ENCODE results near the gene SMARCC1. TPM values are rescaled to one million over a fixed set of nuclear protein-coding genes. Genes with fewer than 3 reads are reported as not detected.

SMARCC1 gene
- total RNA-seq = 46.7 and 56.5 TPM in 2 replicates

DNA sequence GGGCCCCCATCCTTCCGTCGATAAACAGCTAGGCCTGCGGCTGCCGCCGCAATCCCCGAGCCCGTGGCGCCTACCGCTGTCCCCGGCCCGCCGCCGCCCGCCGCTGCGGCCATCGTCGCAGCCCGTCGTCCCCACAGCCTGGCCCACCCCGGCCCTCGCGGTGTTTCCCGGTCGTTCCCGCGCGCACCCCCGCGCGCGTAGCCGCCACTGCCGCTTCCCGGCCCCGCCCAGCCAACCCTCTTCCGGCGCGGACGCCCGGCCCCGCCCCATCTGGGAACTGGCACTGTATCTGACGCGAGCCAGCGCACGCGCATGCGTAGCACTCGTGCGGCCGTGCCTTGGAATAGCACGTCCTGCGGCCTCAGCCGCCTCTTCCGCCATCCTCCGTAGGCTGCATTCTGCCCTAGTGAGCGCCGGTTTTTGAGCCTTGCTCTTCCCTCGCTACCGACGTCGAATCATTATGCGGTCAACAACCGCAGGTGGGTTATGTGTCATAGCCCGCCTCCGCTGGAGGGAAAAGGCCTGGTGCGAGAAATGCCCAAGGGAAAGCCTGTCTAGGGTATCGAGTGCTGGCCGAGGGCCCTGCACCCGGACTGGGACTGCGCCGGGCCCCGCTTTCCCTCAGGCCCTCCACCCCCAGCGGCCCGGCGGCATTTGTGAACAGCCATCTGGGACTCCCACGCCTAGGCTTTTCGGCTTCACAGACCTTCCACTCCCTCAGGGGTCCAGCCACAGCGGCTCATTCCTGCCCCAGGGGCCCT is at the start of gene SMARCC1:
TSS of gene SMARCC1 (minus strand) at position 209 of the 761 bp plus-strand sequence. CDS start at position 113, 96 bp downstream.

GRCh38 chr3:47802734-47803479 is 21.2 kb upstream of the SMARCC1 start, which contains the start of gene DHX30:
DHX30 (plus strand) TSS chr3:47803138; CDS start chr3:47810684, 7,546 bp downstream.

GRCh38 chr3:47578691-47579632 is 202.7 kb downstream of the SMARCC1 start, which contains the start of gene CSPG5:
CSPG5 (minus strand) TSS chr3:47578865; CDS start chr3:47578693, 172 bp downstream.

Small RNA genes within 50 kb of the gene (small RNA-seq; reads per million reads assigned to genes)
- gene RF02271 (not detected), gene RN7SL870P (not detected)

Other genes with a start within 250 kb of the SMARCC1 start
- gene CSPG5, start 203.0 kb downstream of the SMARCC1 start, total RNA-seq = 0.33 and 1.6 TPM in 2 replicates
- 43.6 and 63.2 TPM in 2 replicates for gene DHX30, start 21.2 kb upstream of the SMARCC1 start, total RNA-seq
- gene MAP4, start 234.5 kb upstream of the SMARCC1 start, total RNA-seq = 79.3 and 124 TPM in 2 replicates